HG03521 (cell line): ENCODE data around the gene ZNF783.

Source experiments
- ATAC-seq: cut with Tn5 transposase; IDR thresholded peaks from one replicate; pipeline ENCODE4 v1.9.1; 2021; ENCODE audit warnings: mild to moderate bottlenecking, moderate library complexity; ENCODE audit not compliant: unreplicated experiment

ZNF783 gene

GRCh38 chr7:149280151-149280550, 18.2 kb downstream of the ZNF783 start:
- no peak for ATAC-seq

- no peak for ATAC-seq
Observed at GRCh38 chr7:149280661-149281507, 18.9 kb downstream of the ZNF783 start.

GRCh38 chr7:149281508-149282330, 19.7 kb downstream of the ZNF783 start:
- no peak for ATAC-seq

- no peak for ATAC-seq
Observed at GRCh38 chr7:149282331-149282655, 20.3 kb downstream of the ZNF783 start.

- no peak for ATAC-seq
Observed at GRCh38 chr7:149283321-149283720, 21.3 kb downstream of the ZNF783 start.

- no peak for ATAC-seq
Observed at GRCh38 chr7:149284343-149284742, 22.3 kb downstream of the ZNF783 start.

GRCh38 chr7:149284850-149285585, 23.0 kb downstream of the ZNF783 start:
- peak; percentile 98 for ATAC-seq

- ATAC-seq, result no peak
Observed at GRCh38 chr7:149285603-149286002, 23.6 kb downstream of the ZNF783 start.

GRCh38 chr7:149286811-149287400, 24.9 kb downstream of the ZNF783 start:
- no peak for ATAC-seq

GRCh38 chr7:149287622-149288021, 25.6 kb downstream of the ZNF783 start:
- no peak for ATAC-seq

- ATAC-seq, result no peak
Observed at GRCh38 chr7:149289262-149289661, 27.3 kb downstream of the ZNF783 start.

- no peak for ATAC-seq
Observed at GRCh38 chr7:149289856-149290255, 27.9 kb downstream of the ZNF783 start.

GRCh38 chr7:149291036-149291780, 29.2 kb downstream of the ZNF783 start:
- no peak for ATAC-seq

GRCh38 chr7:149291781-149292461, 29.9 kb downstream of the ZNF783 start:
- no peak for ATAC-seq

GRCh38 chr7:149292462-149292823, 30.4 kb downstream of the ZNF783 start:
- no peak for ATAC-seq

GRCh38 chr7:149293338-149293737, 31.3 kb downstream of the ZNF783 start:
- ATAC-seq, result no peak

- ATAC-seq, result no peak
Observed at GRCh38 chr7:149293946-149294633, 32.1 kb downstream of the ZNF783 start.

GRCh38 chr7:149294634-149295480, 32.9 kb downstream of the ZNF783 start:
- no peak for ATAC-seq
